HepG2 (cell line): ENCODE measurements around the gene RGS8. TPM values are rescaled to one million over a fixed set of nuclear protein-coding genes. Genes with fewer than 3 reads are reported as not detected.

Source experiments
- ATAC-seq: fragments of 200-7000 bp; cut with Tn5 transposase; 3 replicates; pipeline ENCODE4 v1.9.1; 2020; ENCODE audit warnings: mild to moderate bottlenecking, moderate library complexity
- BruUV-seq: library from RNA; stranded (reverse); fragments of 400-500 nt; replicated peaks from 2 replicates; lab custom pipeline; 2021; lab: Mats Ljungman, UMichigan
- CTCF ChIA-PET: fragments of 300-600 bp; formaldehyde crosslinking; extraction: SDS; loops from one replicate; lab custom pipeline; 2021; ENCODE audit warnings: low total read pairs, inconsistent platforms, low intra/inter-chr PET ratio; lab: Yijun Ruan, JAX
- POLR2A ChIA-PET: fragments of 350-600 bp; sonication (Branson Sonifier 250); formaldehyde crosslinking; loops from one replicate; lab custom pipeline; 2020; ENCODE audit warnings: antibody characterized with exemption, inconsistent platforms; lab: Yijun Ruan, JAX
- DNase-seq: peaks from one replicate; pipeline ENCODE4 v3.0.0-alpha.2; 2015; ENCODE audit warnings: low spot score
- FAIRE-seq: peaks from 3 replicates; lab custom pipeline; 2011; peaks lifted over from hg19 to GRCh38; lab: Jason Lieb, UNC
- H2AFZ ChIP-seq: one replicate; pipeline ENCODE4 v1.6.1; 2011; ENCODE audit warnings: low read length, inconsistent platforms
- H3K27ac ChIP-seq: fragments of 300-600 bp; 3 replicates; pipeline ENCODE4 v1.8.0; 2011; ENCODE audit warnings: mixed run types, mild to moderate bottlenecking, mixed read lengths, low read length, inconsistent platforms; ENCODE audit not compliant: insufficient read depth; ENCODE audit errors: extremely low read length
- H3K27me3 ChIP-seq, 2 experiments: fragments of 200-600 bp in 1 of 2; 2 replicates in 1 of 2; 3 replicates in 1 of 2; pipeline versions ENCODE4 v1.6.0 to v1.8.0; 2011; ENCODE audit warnings: low read length in 2 of 2, mild to moderate bottlenecking in 2 of 2, moderate library complexity in 2 of 2, inconsistent platforms in 1 of 2; ENCODE audit not compliant: insufficient read depth in 2 of 2, control insufficient read depth in 1 of 2
- H3K36me3 ChIP-seq, 2 experiments: fragments of 200-600 bp in 1 of 2; replicated peaks in 1 of 2; 2 replicates in 1 of 2; 3 replicates in 1 of 2; pipeline versions ENCODE4 v1.5.1 to v1.8.0; 2011; ENCODE audit warnings: low read length in 2 of 2, inconsistent platforms in 1 of 2; ENCODE audit not compliant: insufficient read depth in 2 of 2, control insufficient read depth in 1 of 2
- H3K4me1 ChIP-seq: 2 replicates; pipeline ENCODE4 v1.5.1; 2012; ENCODE audit warnings: low read length, inconsistent platforms; ENCODE audit not compliant: insufficient read depth
- H3K4me2 ChIP-seq: 2 replicates; pipeline ENCODE4 v1.6.0; 2011; ENCODE audit warnings: low read depth, low read length, inconsistent platforms
- H3K4me3 ChIP-seq, 3 experiments: fragments of 200-600 bp in 1 of 3; sonication (generic), shearing (Covaris generic) in 1 of 3; replicated peaks in 1 of 3; 2 replicates each; pipeline ENCODE4 v1.5.1; 2011 to 2016; ENCODE audit warnings: low read length in 3 of 3, inconsistent platforms in 2 of 3, low read depth in 2 of 3, mild to moderate bottlenecking in 2 of 3, control low read depth in 1 of 3, mixed read lengths in 1 of 3; ENCODE audit not compliant: insufficient read depth in 1 of 3
- H3K79me2 ChIP-seq: one replicate; pipeline ENCODE4 v1.6.1; 2011; ENCODE audit warnings: low read length, inconsistent platforms; ENCODE audit not compliant: insufficient read depth
- H3K9ac ChIP-seq: 2 replicates; pipeline ENCODE4 v1.6.0; 2011; ENCODE audit warnings: mild to moderate bottlenecking, low read depth, low read length, inconsistent platforms; ENCODE audit not compliant: insufficient read depth
- H3K9me3 ChIP-seq: 2 replicates; pipeline ENCODE4 v1.5.1; 2012; ENCODE audit warnings: mild to moderate bottlenecking, low read length
- H4K20me1 ChIP-seq: 2 replicates; pipeline ENCODE4 v1.6.0; 2011; ENCODE audit warnings: inconsistent platforms, mild to moderate bottlenecking, low read length, moderate library complexity; ENCODE audit not compliant: insufficient read depth
- DNMT1 ChIP-seq: sonication (generic); formaldehyde crosslinking; IDR thresholded peaks from 2 replicates; pipeline ENCODE4 v1.5.1; 2020; ENCODE audit warnings: mild to moderate bottlenecking, missing genetic modification reagents
- EHMT2 ChIP-seq: fragments of 200-600 bp; sonication (generic); IDR thresholded peaks from 2 replicates; pipeline ENCODE4 v1.7.0; 2017; ENCODE audit warnings: antibody characterized with exemption, low read depth, low read length, borderline replicate concordance
- GATA4 ChIP-seq: sonication (generic); IDR thresholded peaks from 2 replicates; pipeline ENCODE4 v1.6.1; 2016; ENCODE audit warnings: antibody characterized with exemption, low read depth, borderline replicate concordance
- GLI4 ChIP-seq: sonication (generic); formaldehyde crosslinking; IDR thresholded peaks from 2 replicates; pipeline ENCODE4 v1.5.1; 2020; ENCODE audit warnings: missing genetic modification reagents, mild to moderate bottlenecking, moderate library complexity, borderline replicate concordance
- GZF1 ChIP-seq: sonication (generic); formaldehyde crosslinking; IDR thresholded peaks from 2 replicates; pipeline ENCODE4 v1.5.1; 2020; ENCODE audit warnings: mild to moderate bottlenecking, missing genetic modification reagents
- HNRNPUL1 ChIP-seq: fragments of 200-400 bp; formaldehyde crosslinking; IDR thresholded peaks from 2 replicates; pipeline ENCODE4 v1.6.1; 2017; ENCODE audit warnings: low read depth, mild to moderate bottlenecking, low read length, moderate library complexity
- REXO4 ChIP-seq: sonication (generic); formaldehyde crosslinking; IDR thresholded peaks from 2 replicates; pipeline ENCODE4 v1.8.0; 2022; ENCODE audit warnings: missing genetic modification reagents, mild to moderate bottlenecking, borderline replicate concordance
- RNF2 ChIP-seq: fragments of 450-650 bp; conservative IDR thresholded peaks from 2 replicates; pipeline ENCODE4 v1.6.1; 2016; ENCODE audit warnings: low read depth
- ZNF251 ChIP-seq: sonication (generic); formaldehyde crosslinking; IDR thresholded peaks from 2 replicates; pipeline ENCODE4 v1.9.0; 2021; ENCODE audit warnings: mild to moderate bottlenecking, missing genetic modification reagents
- ZNF576 ChIP-seq: sonication (generic); formaldehyde crosslinking; IDR thresholded peaks from 2 replicates; pipeline ENCODE4 v1.4.0; 2020; ENCODE audit warnings: mild to moderate bottlenecking, missing genetic modification reagents
- WGBS: methylation state at CpG from one replicate; pipeline ENCODE4 v1.1.6; 2017; ENCODE audit warnings: low lambda C conversion rate; 5-methylcytosine and 5-hydroxymethylcytosine counted together
- in situ Hi-C: cut with HindIII; loops from 2 replicates; pipeline ENCODE4 v1.10.0; 2017; ENCODE audit warnings: low pct_unique_long_range_greater_than_20kb; ENCODE audit not compliant: extremely low pct_ligation_motif_present
- intact Hi-C: fragments of 100-400 bp; cut with micrococcal nuclease; formaldehyde crosslinking; loops from one replicate; pipeline ENCODE4 v1.10.0; 2022; ENCODE audit not compliant: unreplicated experiment
- polyA plus RNA-seq, 8 experiments: library from polyadenylated mRNA; depleted of rRNA in 3 of 8; stranded (reverse) in 7 of 8; unstranded in 1 of 8; fragments of >200 nt; fragmentation: Illumina TruSeq in 4 of 8; extraction: Trizol in 4 of 8; gene quantifications; 2 replicates each; pipeline versions ENCODE4 v1.2.1 to v1.2.3, GENCODE V29; 2011 to 2016; ENCODE audit warnings: low read depth in 4 of 8, missing spikeins in 1 of 8, mixed read lengths in 1 of 8; ENCODE audit not compliant: insufficient read depth in 1 of 8
- total RNA-seq, 5 experiments: library from RNA; depleted of rRNA; stranded (reverse); fragments of >200 nt; fragmentation: Illumina TruSeq; extraction: Trizol; gene quantifications; 2 replicates each; pipeline ENCODE4 v1.2.3, GENCODE V29; 2016; ENCODE audit warnings: low read depth in 1 of 5
- TF ChIP-seq, protein P1 (sequence below): IDR thresholded peaks from 2 replicates; pipeline ENCODE4 v1.6.1; 2018; ENCODE audit warnings: missing genetic modification reagents

RGS8 gene
- total and polyA plus RNA-seq, 2 of the 13 experiments (the other 11 are each of a cell fraction or from before 2014, with no cell fraction given): not detected

DNA sequence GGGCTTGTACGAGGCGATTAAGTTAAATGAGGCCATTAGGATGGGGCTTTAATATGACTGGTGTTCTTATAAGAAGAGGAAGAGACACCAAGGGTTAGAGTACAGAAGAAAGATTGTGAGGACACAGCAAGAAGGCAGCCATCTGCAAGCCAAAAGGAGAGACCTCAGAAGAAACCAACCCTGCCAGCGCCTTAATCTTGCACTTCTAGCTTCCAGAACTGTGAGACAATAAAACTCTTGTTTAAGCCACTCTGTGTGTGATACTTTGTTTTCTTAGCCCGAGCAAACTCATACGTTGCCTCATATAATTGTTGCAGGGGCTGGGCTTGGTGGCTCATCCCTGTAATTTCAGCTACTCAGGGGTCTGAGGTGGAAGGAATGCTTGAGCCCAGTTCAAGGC lies 46.6 kb downstream of the RGS8 start:
- POLR2A ChIA-PET: no interaction called here
- Histone ChIP-seq H3K27ac (no peak overlapping the region), H3K9ac (no peak overlapping the region), H3K4me3 (no peak overlapping the region), H3K9me3 (no peaks in the 10 kb centered on the region), H3K79me2 (no peaks in the 10 kb centered on the region), H4K20me1 (no peaks in the 10 kb centered on the region), H2AFZ (no peak overlapping the region), H3K27me3 (0 out of 5 replicates have a peak, but pooled peaks cover 0 to 10% of the 10 kb centered on the region in 2 experiments), H3K4me1 (no peaks in the 10 kb centered on the region), H3K4me2 (no peak overlapping the region), H3K36me3 (no peaks in the 10 kb centered on the region)
- 31% methylated on average over 5 of the region's 5 CpGs for WGBS
- CTCF ChIA-PET: no interaction called here
- in situ Hi-C loops (no loop called here), intact Hi-C loops (loop anchor here (10.0 kb wide), 1 partner anchor 1467 kb away; no protein-coding TSS in a partner anchor)
- no peak for DNase-seq
- ATAC-seq: no peak
- TF ChIP-seq RNF2: no peak
- no peak for TF ChIP-seq GLI4 (CRISPR knock-in tag)
- TF ChIP-seq REXO4 (CRISPR knock-in tag): no peak
- TF ChIP-seq ZNF576 (CRISPR knock-in tag): no peak
- no peak for TF ChIP-seq GZF1
- no peak for TF ChIP-seq ZNF251 (CRISPR knock-in tag)
- no peak for TF ChIP-seq HNRNPUL1
- TF ChIP-seq EHMT2: no peak
- TF ChIP-seq DNMT1 (CRISPR knock-in tag): no peak
- TF ChIP-seq, protein P1, sequence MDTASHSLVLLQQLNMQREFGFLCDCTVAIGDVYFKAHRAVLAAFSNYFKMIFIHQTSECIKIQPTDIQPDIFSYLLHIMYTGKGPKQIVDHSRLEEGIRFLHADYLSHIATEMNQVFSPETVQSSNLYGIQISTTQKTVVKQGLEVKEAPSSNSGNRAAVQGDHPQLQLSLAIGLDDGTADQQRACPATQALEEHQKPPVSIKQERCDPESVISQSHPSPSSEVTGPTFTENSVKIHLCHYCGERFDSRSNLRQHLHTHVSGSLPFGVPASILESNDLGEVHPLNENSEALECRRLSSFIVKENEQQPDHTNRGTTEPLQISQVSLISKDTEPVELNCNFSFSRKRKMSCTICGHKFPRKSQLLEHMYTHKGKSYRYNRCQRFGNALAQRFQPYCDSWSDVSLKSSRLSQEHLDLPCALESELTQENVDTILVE (CRISPR knock-in tag): no peak
- TF ChIP-seq GATA4: no peak
- no TSS peak for BruUV-seq
- FAIRE-seq: no peak
